ENCODE measurements around the gene SGMS1.
"Not testable (repeated sequence)": the region's sequence is repeated elsewhere in the genome, so short reads cannot be mapped to it uniquely, and the experiment has no call there.

Gene SGMS1

DNA sequence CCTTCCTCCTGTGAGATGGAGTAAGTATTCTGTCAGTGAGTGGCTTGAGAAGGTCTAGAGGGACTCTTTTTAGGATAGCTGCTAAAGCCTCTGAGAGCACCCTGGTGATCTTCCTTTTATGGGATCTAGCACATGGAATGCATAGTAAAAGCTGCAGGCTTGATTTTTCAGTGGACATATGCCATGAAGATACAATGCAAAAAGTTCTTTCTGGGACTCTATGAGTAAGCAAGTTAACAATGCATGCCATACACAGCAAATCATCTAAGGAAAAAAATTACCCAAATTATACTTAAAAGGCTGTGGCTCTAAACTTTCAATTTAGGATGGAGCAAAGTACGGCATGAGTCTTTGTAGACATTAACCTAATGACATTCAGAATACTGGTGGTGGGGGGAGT, 154.5 kb downstream of the SGMS1 start:
- no peak for DNase-seq (ENCODE audit: low read depth in 2 of 2)

DNA sequence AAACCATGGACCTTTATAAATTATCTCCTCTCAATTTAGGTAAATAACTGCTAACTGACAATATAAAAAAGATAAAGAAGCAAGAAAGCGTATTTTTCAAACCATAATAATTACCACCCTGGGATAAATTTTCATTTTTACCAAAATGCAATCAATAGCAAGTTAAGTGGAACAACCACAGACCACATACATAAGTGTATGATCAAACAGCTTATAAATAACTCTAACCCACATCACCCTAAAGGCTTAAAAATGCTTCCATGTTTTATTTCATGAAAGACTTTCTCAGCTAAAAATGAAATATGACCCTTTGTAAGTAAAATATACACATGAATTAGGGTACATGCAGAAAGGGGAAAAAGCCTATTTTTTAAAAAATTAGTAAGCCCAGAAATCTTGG, 156.5 kb downstream of the SGMS1 start:
- no peak for DNase-seq (ENCODE audit: low read depth in 2 of 2)

DNA sequence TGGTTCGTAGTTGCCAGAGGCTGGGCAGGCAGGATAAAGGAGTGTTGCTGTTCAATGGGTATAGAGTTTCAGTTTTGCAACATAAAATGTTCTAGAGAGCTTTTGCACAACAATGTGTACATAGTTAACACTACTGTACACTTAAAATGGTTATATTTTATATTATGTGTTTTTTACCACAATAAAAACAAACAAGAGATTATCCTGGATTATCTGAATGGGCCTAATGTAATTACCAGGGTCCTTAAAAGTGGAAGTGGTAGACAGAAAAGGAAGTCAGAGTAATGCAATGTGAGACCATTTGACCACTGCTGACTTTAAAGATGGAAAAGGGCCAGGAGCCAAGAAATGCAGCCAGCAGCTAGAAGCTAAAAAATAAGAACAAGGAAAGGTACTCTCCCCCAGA, 159.7 kb downstream of the SGMS1 start:
- no peak for DNase-seq (ENCODE audit: low read depth in 2 of 2)

DNA sequence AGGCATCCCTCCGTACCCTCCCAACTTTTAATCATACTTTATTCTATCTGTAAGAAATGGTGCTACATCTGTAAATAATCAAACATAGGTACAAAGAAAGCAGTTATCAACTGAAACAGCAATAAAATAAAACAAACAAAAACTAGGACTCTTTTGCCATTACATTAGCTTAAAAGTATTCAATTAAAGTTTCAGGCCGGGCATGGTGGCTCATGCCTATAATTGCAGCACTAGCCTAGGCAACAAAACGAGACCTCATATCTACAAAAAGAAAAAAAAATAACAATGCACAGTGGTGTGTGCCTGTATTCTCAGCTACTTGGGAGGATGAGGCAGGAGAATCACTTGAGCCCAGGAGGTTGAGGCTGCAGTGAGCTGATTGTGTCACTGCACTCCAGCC, 161.9 kb downstream of the SGMS1 start:
- DNase-seq (ENCODE audit: low read depth in 2 of 2): no peak

DNA sequence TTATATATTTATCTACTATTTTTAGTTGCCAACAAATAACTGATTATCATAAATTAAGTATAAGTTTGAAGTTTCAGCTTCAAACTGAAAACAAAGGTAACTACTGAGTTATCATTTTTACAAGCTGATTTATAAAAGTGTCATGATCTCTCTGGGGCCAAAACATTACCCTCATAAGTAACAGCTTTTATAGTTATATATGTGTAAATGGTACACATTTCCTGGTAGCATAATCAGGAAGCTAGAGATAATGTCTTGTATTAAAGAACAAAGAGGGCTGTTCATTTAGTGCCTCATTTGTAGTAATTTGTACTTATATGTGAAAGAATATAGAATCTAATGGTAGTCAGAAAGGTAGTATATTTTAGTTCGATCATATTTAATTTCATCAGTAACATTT, 162.6 kb downstream of the SGMS1 start:
- no peak for DNase-seq (ENCODE audit: low read depth in 2 of 2)

DNA sequence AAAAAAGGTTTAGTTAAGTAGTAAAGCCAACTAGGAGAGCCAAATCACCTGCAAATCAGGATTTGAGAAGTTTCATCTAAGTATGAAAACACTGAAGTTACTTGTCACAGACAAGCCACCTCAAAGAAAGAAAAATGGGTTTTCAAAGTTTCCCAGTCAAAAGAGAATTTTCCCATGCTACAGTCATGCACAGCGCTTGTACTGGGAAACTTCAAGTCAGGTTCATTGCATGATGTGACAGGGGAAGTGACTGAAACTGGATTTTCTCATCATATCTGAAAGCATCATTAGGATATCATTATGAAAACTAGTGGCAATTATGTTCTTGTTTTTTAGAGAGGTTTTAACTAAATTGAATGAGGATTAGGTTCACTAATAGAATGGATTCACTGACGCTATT, 167.0 kb downstream of the SGMS1 start:
- no peak for DNase-seq (ENCODE audit: low read depth in 2 of 2)

DNA sequence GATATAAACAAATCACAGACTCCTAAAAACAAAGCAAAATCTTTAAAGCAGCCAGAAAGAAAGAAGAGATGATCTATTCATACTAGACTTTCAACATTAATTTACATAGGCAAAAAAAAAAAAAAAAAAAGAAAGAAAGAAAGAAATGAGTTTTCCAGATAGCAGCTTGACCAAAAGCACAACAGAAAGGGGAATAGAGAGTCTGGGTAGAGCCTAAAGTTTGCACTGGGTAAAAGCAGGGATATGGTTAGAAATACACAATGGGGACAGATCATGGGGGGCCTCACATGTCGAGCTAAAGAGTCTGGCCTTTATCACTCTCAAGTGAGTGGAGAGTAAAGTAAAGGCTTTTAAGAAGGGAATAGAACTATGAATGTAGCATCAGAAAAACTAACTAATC, 169.8 kb downstream of the SGMS1 start:
- DNase-seq (ENCODE audit: low read depth in 2 of 2): no peak

DNA sequence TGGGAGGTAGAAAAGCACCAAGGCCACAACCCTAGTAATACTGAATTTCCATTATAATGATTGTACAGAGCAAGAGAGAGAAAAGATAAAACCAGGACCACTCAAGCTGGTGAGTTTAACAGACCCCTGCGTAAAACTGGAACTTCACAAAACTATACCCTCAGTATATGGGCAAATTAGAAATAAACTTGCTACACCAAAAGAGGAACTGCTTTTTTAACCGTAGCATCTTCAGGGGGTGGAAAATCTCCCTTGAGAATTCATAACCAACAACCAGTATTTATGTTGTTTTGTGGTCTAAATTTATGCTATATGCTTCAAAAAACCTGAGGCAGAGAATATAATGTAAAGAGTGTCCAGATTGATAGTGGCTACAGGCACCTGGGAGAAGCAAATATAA, 171.2 kb downstream of the SGMS1 start:
- no peak for DNase-seq (ENCODE audit: low read depth in 2 of 2)

DNA sequence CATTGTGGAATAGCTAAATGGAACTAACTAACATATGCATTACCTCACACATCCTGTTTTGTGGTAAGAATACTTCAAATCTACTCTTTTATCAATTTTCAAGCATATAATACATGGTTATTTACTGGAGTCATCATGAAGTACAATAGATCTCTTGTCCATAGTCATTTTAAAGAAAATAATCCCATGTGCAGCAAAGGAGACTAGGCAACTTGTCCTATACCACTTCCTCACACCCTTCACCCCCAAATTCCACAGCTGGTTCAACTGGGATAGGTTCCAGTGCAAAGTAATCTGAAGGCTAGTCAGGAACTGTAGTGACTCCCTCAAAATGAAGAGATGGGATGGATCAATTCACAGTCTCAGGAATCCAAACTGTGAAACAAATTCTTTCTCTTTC, 176.1 kb downstream of the SGMS1 start:
- no peak for DNase-seq (ENCODE audit: low read depth in 2 of 2)

DNA sequence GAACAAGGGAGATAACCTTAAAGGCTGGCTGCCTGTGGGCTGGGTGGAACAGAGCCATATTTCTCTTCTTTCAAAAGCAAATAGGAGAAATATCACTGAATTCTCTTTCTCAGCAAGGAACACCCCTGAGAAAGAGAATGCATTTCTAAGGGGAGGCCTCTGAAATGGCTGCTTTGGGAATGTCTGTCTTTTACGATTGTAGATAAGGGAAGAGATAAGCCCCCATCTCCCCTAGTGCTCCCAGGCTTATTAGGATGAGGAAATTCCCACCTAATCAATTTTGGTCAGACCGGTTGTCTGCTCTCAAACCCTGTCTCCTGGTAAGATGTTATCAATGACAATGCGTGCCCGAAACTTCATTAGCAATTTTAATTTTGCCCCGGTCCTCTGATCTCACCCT, 178.0 kb downstream of the SGMS1 start:
- not testable (repeated sequence) for DNase-seq (ENCODE audit: low read depth in 2 of 2)

DNA sequence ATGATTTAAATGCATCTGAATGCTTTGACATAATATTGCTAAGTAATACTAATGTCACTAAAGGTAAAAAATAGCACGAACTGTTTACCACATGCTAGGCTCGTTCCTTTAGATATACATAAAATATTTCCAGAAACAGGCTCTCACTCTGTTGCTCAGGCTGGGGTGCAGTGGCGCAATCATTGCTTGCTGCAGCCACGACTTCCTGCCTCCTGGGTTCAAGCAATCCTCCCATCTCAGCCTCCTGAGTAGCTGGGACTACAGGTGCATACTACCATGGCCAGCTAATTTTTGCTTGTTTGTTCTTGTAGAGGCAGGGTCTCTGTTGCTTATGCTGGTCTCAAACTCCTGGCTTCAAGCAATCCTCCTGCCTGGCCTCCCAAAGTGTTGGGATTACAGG, 183.3 kb downstream of the SGMS1 start:
- DNase-seq (ENCODE audit: low read depth in 2 of 2): no peak

DNA sequence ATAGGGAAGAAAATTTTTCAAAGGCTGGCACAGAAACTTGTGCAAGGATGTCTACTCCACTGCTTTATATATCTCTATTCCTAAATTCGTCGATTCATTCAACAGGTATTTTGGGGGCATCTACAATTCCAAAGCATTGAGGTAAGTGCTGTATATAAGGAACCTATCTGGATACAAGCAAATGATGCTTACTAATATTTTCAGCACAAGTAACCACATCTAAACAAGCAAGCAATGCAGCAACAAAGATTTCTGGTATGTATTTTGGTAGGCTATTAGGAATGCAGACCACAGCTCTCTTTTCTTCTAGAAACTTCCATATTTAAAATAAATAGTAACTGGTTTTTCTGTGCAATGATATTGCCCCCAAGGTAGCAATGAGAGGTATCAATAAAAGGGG, 183.9 kb downstream of the SGMS1 start:
- DNase-seq (ENCODE audit: low read depth in 2 of 2): no peak

DNA sequence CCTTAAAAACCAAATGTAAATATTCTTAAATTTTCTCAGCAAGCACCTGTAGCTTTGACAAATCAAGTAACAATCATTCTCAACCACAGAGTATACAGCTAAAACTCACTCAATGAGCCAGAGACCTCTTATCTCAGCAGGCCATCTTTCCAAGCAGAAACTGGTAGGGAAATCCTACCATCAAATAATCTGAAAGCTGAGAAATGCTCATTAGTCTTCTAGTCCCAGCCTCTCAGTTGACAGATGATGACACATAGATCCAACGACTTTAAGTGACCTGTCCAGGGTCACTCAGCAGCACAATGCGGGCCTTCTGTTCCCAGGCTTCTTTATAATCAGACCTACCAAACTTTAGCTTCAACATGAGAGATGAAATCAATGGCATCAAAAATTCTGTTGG, 184.6 kb downstream of the SGMS1 start:
- no peak for DNase-seq (ENCODE audit: low read depth in 2 of 2)

DNA sequence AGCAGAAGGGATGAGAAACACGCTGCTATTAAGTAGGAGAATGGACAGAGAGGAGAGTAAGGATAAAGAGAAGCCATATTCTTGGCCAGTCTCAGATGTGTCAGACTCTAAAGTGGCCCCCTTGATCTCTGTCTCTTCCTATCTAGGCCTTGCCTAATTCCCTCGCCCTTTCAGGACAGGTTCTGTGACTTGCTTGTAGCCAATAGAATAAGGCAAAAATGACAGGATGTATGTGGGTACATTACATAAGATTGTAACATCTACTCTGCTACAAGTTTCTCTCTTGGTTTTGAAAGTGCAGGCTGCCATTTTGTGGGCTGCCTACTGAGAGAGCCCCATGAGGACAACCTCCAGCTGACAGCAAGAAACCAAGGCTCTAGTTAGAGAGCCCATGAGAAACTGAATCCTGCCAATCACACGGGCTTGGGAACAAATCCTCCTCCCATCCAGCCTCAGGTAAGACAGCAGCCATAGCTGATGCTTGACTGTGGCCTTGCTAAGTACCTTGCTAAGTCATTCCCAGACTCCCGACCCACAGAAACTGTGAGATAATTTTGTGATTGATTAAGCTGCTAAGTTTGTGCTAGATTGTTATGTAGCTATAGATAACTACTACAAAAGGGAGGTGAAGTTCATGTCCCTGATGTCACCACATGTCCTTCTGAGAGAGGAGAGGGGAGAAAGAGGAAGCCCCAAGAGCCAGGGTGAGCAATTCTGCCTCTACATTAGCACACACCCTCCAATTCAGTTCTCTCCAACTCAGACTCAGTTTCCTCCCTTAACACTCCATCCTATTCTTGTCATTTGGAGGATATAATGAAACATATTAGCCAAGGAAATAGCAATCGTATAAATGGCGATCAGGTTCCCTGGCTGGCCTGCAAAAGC, 185.5 kb downstream of the SGMS1 start:
- DNase-seq (ENCODE audit: low read depth in 2 of 2): no peak

DNA sequence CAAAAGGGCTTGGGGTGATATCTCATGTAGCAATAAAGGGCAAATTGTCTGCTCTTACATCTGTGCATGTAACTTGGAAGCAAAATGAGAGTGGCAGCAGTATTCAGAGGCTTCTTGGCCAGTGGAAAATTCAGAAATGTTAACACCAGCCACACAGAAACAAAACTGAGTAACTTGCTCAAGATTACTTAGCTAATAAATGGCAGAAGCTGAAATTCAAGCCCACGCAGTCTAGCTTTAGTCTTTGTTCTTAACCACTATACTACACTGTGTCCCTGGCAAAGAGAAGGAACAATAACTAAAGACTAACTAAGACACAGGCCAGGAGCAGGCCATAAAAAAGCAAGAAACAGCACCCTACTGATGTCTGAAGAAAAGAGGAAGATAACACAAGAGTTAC, 186.5 kb downstream of the SGMS1 start:
- no peak for DNase-seq (ENCODE audit: low read depth in 2 of 2)

DNA sequence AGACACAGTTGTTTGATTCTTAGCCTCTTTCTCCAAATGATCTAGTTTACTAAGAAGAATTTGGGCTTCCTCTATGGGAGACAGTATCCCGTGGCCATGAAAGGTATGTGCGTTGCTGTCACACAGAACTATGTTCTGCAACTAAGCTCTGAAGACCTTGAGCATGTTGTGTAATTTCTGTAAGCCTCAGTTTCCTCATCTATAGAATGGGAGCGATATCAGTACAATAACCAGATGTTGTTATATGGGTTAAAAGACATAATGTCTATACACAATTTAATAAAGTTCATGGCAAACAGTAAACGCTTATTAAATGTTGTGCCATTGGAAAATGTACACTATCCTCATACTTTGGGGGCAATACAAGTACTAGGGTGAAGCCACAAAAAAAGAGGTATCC, 187.0 kb downstream of the SGMS1 start:
- no peak for DNase-seq (ENCODE audit: low read depth in 2 of 2)

DNA sequence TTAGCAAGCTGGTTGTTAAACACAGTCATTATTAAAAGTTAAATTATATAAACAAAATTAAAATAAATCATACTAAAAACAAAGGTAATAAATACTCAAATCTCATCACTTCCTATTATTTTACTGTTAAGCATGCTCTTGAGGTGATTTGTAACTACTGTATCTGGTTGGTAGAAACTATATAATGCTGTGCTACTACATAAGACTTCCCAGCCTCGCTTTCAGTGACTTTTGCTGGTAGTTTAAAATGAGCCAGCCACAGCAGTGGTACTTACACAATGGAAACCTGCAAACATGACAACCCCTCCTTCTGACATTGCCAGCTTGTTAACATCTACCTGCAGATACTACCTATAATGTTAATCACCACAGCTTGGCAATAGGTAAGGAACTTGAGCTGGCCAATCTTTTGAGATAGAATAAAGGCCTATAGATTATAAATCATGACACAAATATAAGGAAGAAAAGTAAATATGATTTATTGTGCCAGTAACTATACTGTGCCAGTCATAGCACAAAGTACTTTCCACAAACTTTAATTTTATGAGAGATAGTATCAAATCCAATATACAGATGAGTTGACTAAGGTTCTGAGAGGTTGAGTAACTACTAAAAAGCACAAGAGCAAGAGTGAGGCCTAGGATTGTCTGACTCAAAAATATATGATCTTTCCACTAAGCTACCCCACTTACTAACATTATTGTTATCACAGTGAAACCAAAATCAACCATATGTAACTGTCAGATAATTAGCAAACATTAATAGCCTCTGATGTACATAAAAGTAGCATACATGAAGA, 191.3 kb downstream of the SGMS1 start:
- DNase-seq (ENCODE audit: low read depth in 2 of 2): no peak

DNA sequence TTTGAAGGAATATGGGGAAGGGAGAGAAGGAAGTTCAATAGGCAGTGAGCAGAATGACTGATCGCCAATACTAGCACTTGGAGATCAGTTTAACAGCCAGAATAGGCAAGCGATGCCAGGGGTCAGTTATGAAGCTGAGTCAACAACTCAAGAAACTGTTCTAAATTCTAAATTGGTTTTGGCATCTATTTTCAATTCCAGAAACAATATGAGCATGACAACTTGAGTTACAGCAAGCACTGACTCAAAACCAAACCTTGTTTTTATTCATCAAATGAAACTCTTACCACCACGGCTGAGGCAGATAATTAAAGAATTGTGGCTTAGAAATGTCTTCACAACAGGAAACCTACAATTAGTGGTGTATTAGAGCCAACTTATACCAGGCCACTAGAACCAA, 192.0 kb downstream of the SGMS1 start:
- no peak for DNase-seq (ENCODE audit: low read depth in 2 of 2)

DNA sequence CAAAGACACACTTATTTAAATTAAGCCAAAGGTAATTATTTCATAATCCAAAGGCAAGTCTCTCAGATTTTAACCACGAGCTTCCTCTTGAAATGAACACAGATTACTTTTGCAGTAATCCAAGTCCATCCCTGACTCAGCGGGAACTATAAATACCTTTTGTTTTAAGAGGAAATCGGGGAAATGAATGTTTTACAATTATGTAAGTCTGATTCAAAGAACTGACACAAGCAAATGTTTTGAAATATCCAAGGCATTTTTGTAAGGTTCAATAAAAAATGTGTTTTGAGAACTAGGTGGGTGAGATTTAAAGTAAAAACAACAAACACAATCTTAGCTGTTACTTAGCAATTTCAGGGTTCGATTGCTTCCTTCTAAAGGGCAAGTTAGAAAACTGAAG, 192.6 kb downstream of the SGMS1 start:
- DNase-seq (ENCODE audit: low read depth in 2 of 2): no peak

DNA sequence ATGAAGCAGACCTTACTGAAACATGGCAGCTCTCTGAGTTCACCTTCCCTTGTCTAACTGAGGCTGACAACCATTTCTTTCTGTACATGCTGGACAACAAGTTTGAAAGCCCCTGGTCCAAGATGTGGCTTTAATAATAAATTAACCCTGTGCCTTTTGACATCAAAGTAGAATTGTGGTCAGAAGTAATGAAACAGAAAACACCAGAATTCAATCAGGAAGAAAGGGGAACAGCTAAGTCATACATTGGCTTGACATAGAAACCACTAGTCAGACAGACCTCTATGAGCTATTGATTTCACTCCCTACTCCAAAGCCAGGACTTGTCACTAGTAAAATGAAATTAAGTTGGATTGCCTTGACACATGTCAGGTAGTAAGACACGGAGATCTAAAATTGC, 197.3 kb downstream of the SGMS1 start:
- DNase-seq (ENCODE audit: low read depth in 2 of 2): no peak

DNA sequence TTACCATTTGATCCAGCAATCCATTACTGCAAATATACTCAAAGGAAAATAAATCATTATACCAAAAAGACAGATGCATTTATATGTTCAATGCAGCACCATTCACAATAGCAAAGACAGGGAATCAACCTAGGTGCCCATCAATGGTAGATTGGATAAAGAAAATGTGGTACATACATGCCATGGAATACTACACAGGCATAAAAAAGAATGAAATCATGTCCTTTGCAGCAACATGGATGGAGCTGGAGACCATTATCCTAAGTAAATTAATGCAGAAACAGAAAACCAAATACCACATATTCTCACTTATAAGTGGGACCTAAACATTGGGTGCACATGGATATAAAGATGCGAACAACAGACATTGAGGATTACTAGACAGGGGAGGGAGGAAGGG, 198.5 kb downstream of the SGMS1 start:
- DNase-seq (ENCODE audit: low read depth in 2 of 2): not testable (repeated sequence)

DNA sequence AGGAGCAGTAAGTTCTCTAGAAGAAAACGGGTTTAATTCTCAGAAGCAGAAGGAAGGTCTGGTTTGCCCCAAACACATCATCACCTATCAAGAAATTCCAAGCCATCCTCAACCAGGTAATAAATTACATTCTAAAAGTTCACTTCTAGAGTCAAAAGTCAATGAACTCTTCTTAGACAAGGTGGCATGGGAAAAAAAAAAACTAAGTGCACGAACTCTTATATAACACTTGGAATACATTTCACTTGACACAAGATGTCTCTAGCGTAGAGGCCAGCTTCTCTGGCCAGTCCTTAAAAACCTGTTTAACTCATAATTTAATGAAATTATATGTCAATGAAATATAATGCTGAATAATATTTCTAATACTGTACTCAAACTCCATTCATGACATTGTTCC, 200.3 kb downstream of the SGMS1 start:
- no peak for DNase-seq (ENCODE audit: low read depth in 2 of 2)

DNA sequence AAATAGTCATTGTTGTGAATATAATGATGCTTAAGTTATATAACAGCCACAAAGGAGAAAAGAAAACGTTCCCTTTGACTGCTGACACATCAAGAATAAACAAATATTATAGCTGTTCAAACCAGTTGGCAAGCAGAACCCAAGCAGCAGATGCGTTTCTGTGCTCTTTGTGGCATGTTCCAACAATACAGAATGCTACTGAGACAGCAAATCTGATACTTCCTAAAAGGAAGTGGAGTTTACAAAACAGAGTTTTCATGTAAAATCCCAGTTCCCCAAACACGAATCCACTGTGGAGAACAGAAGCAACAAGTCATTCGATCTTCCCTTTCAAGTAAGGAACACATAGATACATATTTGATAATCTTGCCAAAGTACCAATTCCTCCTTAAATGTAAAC, 201.5 kb downstream of the SGMS1 start:
- no peak for DNase-seq (ENCODE audit: low read depth in 2 of 2)
